GM20000 (cell line): ENCODE results near the gene NID1.

ENCODE experiments used
- DNase-seq: peaks from one replicate; pipeline ENCODE4 v3.0.0; 2012; ENCODE audit warnings: low spot score
- CTCF ChIP-seq: IDR thresholded peaks from 2 replicates; pipeline ENCODE4 v1.5.1; 2012; ENCODE audit warnings: mild to moderate bottlenecking, control low read depth; ENCODE audit errors: extremely low read depth, missing control alignments

The NID1 gene

GRCh38 chr1:235943581-235944114 lies 121.2 kb downstream of the NID1 start:
- no peak for DNase-seq
- no peak for TF ChIP-seq CTCF

- TF ChIP-seq CTCF: no peak
- no peak for DNase-seq
Measured at GRCh38 chr1:235942979-235943575, 121.8 kb downstream of the NID1 start.

- no peak for DNase-seq
- TF ChIP-seq CTCF: no peak
Measured at GRCh38 chr1:235942625-235942934, 122.3 kb downstream of the NID1 start.

DNA sequence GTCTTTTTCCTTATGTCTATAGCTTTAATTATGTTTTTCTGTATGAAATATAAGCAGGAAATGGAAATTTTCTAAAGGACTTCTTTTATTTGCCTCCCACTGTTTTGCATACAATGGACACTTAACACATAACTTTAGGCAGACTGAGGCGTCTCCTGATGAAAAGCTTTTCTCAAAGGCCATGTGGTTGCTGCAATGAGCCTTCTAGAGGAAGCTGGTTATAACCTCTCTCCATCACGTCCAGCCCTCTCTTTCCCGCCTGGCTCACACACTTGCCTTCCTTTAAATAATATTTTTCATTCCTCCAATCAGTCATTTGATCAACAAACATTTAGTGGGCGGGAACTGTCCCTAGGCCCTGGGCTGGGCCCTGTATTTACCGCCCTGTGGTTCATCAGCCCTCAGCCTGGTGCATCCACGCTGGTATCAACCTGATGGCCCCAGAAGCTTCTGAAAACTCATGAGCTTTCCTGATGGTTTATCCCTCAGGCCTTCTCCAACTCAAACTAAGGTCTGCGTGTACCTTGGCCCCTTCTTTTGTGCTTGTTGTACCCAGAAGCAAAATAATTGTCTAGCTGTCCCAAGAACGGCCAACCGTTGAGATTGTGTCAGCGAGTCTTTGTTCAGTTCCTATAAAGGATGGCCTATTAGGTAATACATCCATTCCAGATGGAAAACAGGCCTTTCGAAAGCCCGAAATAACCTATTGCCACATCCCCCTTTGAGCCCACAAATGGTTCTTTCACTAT lies 122.8 kb downstream of the NID1 start:
- TF ChIP-seq CTCF: no peak
- no peak for DNase-seq

DNA sequence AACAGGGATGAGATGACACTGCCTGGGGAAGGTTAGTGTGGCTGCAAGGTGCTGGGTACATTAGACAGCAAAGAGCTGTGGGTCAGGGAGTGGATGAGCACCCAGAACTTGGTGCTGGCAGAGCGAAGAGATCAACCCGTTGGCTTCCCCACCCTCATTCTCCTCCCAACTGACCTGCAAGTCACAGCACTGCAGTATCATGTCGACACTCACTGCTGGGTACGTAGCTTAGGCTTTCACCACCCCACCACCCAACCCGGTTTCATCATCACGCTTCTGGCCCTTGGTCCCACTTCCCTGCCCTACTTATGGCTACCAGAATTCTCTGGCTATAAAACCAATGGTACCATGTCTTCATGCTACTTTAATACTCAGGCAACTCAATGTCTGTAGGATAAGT lies 124.6 kb downstream of the NID1 start:
- no peak for DNase-seq
- TF ChIP-seq CTCF: no peak

GRCh38 chr1:235939480-235939775 lies 125.5 kb downstream of the NID1 start:
- TF ChIP-seq CTCF: no peak
- DNase-seq: no peak

- no peak for TF ChIP-seq CTCF
- DNase-seq: peak; percentile 26
Measured at GRCh38 chr1:235938709-235939479, 126.0 kb downstream of the NID1 start.
